NCI-H446 (cell line): ENCODE results near the gene PIMREG.

Source experiments
- DNase-seq, 2 experiments: peaks; one replicate each; lab custom pipeline; 2025; lab: John Stamatoyannopoulos, UW

PIMREG gene

DNA sequence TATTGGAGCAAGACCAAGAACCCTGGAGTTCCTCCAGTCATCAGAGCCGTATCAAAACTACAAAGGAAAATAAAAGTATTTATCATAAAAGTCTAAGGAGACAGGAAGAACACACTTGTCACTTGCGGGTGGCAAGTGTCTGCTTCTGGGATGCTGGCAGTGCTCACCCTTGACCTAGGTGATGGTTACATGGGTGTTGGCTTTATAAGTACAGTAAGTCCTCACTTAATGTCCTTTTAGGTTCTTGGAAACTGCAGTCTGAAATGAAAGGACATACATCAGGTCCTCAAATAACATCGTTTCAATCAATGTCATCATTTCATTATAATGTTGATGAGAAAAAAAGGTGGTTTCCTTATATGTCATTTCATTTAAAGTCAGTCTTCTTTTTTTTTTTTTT, 6.3 kb upstream of the PIMREG start:
- no peak for DNase-seq

GRCh38 chr17:6439951-6440350, 4.3 kb upstream of the PIMREG start:
- DNase-seq: no peak

- DNase-seq: no peak
Measured at GRCh38 chr17:6442775-6443174, 1.5 kb upstream of the PIMREG start.

- DNase-seq: no peak
Measured at GRCh38 chr17:6444571-6445335, 498 bp downstream of the PIMREG start.

DNA sequence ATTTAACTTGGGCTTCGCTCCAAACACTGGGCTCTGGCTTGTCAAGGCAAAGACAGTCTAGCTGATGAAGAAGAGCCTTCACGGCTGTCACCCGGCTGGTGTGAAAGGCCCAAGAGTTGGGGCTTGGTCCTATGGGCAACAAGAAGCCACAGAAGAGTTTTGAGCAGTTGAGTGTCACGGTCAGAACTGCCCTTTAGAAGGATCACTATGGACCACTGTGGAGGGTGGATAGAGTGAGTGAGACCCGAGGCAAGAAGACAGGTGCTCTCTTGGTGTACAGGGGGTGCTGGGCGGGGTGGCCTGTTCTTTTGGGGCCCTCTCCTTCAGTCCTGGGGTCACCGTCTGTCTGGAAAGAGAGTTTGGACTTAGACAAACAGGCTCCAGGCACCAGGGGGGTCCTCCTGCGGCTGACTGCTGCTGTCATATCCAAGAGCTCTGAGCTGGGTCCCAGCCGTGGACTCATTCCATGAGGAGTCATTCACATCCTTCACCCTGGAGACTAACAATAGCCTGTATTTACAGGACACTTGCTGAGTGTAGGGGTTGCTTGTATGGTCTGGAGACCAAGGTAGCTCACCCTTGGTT, 2.4 kb downstream of the PIMREG start:
- DNase-seq: no peak

- DNase-seq: no peak
Measured at GRCh38 chr17:6448473-6448872, 4.2 kb downstream of the PIMREG start.

GRCh38 chr17:6449307-6449706, 5.1 kb downstream of the PIMREG start:
- DNase-seq: no peak

GRCh38 chr17:6450926-6451832, 6.9 kb downstream of the PIMREG start:
- no peak for DNase-seq

DNA sequence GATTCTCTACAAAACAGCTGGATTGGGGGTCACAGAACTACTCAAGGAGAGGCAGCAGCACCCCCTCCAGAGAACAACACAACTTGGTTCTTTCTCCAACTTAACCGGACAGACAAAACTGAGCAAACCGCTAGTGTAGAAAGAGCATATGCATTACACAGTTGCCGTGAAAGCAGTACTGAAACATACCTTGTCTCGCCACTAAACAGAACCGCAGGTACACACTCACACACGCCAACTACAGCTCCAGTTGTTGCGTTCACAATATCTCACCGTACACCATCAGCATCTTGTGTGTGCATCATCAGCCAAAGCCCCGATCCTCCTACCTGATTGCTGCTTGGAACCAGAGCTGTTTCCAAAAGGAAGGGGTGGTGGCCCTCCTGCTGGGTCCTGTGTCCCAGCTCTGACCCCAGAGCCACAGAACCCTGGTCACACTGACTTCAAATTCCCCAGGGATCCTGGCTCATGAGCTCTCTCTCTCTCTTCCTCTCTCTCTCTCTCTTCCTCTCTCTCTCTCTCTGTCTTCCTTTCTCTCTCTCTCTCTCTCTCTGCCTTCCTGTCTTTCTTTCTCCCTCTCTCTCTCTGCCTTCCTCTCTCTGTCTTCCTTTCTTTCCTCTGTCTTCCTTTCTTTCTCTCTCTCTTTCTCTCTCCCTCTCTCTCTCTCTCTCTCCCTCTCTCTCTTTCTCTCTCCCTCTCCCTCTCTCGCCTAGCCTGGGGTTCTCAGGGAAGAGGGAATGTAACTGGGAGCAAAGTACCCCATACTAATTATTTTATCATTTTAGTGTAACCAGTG, 8.4 kb downstream of the PIMREG start:
- DNase-seq: no peak

DNA sequence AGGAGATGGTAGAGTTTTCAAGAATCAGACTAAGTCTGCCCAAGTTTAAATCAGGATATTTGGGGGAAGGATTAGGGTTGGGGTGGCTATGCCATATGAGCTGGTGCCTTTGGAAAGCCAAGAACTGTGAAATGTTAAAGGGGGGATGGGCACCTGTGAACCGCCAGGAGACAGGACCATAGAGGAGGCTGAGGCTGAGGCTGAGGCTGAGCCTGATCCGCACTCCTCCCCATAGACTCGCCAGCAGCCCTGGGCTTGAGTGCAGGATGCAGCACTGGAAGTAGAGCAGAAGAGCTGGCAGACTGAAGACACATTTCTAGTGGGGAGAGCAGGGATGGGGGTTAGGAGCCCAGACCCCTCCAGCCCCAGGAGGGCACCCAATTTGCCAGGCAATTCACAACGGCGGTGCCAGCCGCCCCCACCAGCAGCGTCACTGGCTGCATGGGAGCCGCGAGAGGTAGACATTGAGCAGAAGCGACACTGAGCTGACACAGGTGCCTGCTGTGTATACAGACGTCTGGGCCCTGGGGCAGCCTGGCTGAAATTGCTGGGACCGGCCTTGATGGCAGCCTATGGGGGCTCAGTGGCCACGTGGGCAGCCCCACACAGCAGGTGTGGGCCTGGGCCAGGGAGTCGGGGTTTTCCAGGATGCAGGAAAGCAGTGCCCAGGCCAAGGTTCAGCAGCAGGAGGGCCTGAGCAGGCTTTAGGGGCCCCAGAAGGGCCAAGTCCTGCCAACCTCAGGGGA, 9.2 kb downstream of the PIMREG start:
- no peak for DNase-seq

- no peak for DNase-seq
Measured at GRCh38 chr17:6454495-6455320, 10.5 kb downstream of the PIMREG start.

DNA sequence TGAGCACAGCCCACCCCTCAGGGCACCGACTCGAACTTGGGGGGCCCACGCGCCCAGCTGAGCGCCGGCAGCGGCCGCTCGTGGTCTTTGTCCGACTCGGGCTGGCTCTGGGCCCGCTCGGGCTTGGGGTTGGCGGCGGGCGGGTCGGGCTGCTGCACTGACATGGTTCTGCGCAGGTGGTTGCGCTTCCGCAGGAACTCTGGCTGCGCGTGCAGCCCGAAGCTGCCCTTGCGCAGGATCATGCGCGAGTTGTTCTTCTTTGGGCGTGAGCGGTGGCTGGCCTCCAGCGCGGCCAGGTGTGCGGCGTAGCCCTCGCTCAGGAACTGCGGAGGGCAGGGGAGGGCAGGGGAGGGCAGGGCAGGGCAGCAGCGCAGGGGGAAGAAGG, 11.1 kb downstream of the PIMREG start:
- DNase-seq: no peak

DNA sequence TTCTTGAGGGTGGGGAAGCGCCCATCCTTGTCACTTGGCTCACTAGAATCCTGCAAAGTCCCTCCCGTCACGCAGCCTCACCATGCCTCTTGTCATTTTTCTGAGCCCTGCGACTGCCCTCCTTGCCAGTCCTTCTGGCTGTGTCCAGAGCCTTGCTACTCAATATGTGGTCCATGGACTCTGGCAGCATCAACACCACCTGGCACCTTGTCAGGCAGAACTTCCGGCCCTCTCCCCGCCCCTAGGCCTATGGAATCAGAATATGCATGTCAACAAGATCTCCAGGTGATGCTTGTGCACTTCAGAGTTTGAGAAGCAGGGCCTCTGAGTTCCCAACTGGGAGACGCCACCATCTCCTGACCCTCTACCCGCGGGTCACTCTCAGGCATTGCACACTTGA, 12.1 kb downstream of the PIMREG start:
- DNase-seq: no peak

DNA sequence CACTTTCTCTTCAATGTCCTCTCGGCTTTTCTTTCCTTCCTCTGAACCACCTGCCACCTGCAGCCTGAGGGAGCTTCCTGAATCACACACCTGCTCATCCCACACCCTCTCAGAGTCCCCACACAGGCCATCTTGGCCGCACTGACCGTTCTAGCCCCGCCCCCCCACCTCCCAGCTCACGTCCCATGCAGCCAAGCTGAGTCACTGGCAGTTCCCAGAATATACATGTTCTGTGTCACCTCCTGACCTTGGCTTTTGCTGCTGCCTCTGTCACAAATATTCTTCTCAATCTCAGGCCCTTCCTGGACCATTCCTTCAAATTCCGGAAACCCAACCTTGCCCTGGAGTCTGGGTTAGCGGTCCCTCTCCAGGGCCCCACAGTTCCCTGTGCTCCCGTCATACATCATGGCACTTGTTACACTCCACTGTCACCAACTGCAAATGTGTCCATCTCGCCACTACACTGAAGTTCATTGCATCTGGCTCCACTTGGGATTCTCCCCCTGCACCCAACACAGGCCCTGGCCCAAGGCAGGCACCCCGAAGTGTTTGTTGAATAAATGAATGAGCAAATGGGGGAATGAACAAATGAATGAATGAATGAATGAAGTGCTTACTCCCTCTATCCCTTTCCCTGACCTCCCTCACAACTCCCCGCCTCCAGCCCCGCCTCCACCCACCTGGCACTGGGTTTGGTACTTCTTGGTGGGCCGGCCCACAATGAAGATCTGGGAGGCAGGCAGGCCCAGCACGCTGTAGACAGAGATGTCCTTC, 12.8 kb downstream of the PIMREG start:
- no peak for DNase-seq

GRCh38 chr17:6457688-6458459, 13.6 kb downstream of the PIMREG start:
- DNase-seq: no peak

DNA sequence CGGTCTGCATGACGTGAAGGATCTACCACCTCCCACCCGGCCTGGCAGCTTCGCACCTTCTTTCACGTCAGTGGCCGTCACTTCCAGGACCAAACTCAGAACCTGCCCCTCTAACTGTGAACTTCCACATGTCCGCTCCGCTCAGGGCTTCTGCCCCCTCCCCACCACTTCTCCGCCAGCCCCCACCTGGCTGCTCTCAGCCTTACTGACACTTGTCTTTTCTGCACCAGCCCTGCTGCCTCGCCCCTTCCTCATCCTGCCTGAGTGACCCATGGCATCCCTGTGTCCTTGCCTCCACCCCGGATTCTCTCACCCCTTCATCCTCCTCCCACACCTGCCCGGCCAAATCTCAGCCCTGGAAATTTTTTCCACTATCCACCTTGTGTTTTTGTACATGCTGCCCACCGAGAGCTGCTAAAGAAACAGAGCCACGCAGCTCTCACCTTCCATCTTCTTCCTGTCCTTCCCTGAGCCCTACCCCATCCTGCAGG, 14.2 kb downstream of the PIMREG start:
- no peak for DNase-seq

DNA sequence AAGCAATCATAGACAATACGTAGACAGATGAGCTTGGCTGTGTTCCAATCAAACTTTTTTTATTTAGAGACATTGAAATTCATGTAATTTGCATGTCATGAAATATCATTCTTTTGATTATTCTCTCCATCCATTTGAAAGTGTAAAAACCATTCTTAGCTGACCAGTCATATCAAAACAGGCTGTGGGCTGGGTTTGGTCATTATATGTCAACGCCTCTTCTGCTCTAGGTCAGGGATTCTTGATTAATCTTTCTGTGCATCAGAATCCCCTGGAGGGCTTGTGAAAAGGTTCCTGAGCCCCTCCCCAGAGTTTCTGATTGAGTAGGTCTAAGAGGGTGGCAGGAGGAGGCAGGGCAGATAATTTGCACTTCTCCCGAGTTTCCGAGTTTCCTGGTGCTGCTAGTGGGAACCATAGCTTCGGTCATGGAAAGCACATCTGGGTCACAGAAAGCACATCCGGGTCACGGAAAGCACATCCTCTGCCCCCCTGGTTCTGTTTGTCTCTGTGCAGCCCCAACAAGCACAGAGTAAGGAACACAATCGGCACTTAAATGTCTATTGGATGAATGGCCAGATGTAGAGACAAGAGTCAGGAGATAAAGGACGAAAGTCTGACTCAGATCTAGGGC, 16.4 kb downstream of the PIMREG start:
- no peak for DNase-seq

DNA sequence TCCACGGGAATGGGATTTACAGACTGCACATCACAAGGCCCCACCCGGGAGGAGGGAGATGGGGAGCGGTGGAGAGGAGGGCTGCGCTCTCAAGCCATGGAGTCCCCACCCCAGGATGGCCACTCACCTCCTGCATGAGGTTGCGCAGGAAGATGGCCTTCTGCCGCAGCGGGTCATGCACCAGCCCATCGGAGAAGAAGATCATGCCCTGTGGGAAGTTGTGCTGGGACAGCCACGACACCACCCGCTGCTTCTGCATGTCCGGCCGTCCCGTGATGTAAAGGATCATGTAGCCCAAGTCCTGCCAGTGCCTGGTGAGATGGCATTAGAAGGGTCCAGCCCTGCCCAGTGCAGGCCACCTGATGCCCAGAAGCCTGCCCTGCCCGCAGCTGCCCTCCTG, 17.0 kb downstream of the PIMREG start:
- DNase-seq: no peak
